ENCODE results near the gene NOC2L. TPM values are rescaled to one million over a fixed set of nuclear protein-coding genes. Genes with fewer than 3 reads are reported as not detected.

Gene NOC2L
- total and polyA plus RNA-seq, 9 of the 15 experiments (the other 6 are each of a cell fraction or from before 2014, with no cell fraction given): 4.0 to 410 (median 200) TPM

DNA sequence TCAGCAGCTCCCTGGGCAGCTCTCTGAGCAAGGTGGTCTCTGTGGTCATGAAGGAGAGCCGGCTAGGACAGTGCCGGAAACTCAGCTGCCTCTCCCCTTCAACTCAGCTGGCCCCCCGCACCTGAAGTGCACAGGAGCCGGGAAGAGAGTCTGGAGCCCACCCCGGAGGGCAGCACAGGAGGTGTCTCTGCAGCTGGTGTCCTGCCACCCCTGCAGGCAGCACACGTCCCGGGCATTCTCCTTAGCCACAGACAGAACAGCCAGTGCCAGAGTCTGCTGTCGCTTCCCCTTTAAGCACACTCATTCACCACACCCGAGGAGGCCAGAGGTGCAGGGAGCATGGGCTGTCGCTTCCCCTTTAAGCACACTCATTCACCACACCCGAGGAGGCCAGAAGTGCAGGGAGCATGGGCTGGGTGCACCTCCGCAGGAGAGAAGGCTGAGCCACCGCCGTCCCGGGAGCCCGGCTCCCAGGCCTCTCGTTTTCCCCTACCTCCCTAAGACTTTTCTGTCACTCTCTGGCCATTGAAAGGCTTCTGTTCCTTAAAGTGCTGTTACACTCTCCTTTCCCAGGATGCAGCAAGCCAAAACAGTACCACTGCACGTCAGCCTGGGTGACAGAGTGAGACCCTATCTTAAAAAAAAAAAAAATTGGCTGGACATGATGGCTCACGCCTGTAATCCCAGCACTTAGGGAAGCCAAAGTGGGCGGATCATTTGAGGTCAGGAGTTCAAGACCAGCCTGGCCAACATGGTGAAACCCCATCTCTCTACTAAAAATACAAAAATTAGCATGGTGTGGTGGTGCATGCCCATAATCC is 52.2 kb downstream of the NOC2L start (continued):
- TF ChIP-seq, protein P1, sequence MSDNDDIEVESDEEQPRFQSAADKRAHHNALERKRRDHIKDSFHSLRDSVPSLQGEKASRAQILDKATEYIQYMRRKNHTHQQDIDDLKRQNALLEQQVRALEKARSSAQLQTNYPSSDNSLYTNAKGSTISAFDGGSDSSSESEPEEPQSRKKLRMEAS (CRISPR knock-in tag; IDR thresholded peaks at IDR 0.05): peak; percentile 92
- TF ChIP-seq, protein P2, sequence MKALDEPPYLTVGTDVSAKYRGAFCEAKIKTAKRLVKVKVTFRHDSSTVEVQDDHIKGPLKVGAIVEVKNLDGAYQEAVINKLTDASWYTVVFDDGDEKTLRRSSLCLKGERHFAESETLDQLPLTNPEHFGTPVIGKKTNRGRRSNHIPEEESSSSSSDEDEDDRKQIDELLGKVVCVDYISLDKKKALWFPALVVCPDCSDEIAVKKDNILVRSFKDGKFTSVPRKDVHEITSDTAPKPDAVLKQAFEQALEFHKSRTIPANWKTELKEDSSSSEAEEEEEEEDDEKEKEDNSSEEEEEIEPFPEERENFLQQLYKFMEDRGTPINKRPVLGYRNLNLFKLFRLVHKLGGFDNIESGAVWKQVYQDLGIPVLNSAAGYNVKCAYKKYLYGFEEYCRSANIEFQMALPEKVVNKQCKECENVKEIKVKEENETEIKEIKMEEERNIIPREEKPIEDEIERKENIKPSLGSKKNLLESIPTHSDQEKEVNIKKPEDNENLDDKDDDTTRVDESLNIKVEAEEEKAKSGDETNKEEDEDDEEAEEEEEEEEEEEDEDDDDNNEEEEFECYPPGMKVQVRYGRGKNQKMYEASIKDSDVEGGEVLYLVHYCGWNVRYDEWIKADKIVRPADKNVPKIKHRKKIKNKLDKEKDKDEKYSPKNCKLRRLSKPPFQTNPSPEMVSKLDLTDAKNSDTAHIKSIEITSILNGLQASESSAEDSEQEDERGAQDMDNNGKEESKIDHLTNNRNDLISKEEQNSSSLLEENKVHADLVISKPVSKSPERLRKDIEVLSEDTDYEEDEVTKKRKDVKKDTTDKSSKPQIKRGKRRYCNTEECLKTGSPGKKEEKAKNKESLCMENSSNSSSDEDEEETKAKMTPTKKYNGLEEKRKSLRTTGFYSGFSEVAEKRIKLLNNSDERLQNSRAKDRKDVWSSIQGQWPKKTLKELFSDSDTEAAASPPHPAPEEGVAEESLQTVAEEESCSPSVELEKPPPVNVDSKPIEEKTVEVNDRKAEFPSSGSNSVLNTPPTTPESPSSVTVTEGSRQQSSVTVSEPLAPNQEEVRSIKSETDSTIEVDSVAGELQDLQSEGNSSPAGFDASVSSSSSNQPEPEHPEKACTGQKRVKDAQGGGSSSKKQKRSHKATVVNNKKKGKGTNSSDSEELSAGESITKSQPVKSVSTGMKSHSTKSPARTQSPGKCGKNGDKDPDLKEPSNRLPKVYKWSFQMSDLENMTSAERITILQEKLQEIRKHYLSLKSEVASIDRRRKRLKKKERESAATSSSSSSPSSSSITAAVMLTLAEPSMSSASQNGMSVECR (CRISPR knock-in tag; IDR thresholded peaks at IDR 0.05): peak; percentile 69; the same call in 1 of the 2 replicates
- TF ChIP-seq TEAD1 (CRISPR knock-in tag; IDR thresholded peaks at IDR 0.05) (0 out of 4 replicates have a peak, but pooled peaks of 1 of the 2 experiments have one; percentile 64), ZKSCAN1 (IDR thresholded peaks at IDR 0.05; ENCODE audit: low read depth, low read length) (0 out of 2 replicates have a peak, but pooled peaks have one; percentile 41), ZNF143 (CRISPR knock-in tag; IDR thresholded peaks at IDR 0.05) (peak; percentile 45; the same call in 1 of the 2 replicates), ADNP (tag; IDR thresholded peaks at IDR 0.05) (no peak), SMARCA5 (IDR thresholded peaks at IDR 0.05) (no peak), HDAC3 (IDR thresholded peaks at IDR 0.05; ENCODE audit: borderline replicate concordance, partially characterized antibody) (no peak), OTX1 (CRISPR knock-in tag; IDR thresholded peaks at IDR 0.05) (no peak), CBFA2T2 (conservative IDR thresholded peaks at IDR 0.05) (no peak), SMAD4 (CRISPR knock-in tag; conservative IDR thresholded peaks at IDR 0.05) (0 out of 2 replicates have a peak, but pooled peaks have one; percentile 14), NRF1 (conservative IDR thresholded peaks at IDR 0.05 in 1 of 2, IDR thresholded peaks at IDR 0.05 in 1 of 2) (peak; percentile 41 to 52; a peak in 2 of 4 replicates), HNRNPUL1 (IDR thresholded peaks at IDR 0.05; ENCODE audit: low read length) (no peak), U2AF2 (optimal IDR thresholded peaks at IDR 0.05; ENCODE audit: low read depth, low read length) (no peak), ARNT (IDR thresholded peaks at IDR 0.05) (no peak), ZNF41 (CRISPR knock-in tag; conservative IDR thresholded peaks at IDR 0.05) (no peak), GATAD2A (IDR thresholded peaks at IDR 0.05) (no peak)
- TF ChIP-seq, protein P3, sequence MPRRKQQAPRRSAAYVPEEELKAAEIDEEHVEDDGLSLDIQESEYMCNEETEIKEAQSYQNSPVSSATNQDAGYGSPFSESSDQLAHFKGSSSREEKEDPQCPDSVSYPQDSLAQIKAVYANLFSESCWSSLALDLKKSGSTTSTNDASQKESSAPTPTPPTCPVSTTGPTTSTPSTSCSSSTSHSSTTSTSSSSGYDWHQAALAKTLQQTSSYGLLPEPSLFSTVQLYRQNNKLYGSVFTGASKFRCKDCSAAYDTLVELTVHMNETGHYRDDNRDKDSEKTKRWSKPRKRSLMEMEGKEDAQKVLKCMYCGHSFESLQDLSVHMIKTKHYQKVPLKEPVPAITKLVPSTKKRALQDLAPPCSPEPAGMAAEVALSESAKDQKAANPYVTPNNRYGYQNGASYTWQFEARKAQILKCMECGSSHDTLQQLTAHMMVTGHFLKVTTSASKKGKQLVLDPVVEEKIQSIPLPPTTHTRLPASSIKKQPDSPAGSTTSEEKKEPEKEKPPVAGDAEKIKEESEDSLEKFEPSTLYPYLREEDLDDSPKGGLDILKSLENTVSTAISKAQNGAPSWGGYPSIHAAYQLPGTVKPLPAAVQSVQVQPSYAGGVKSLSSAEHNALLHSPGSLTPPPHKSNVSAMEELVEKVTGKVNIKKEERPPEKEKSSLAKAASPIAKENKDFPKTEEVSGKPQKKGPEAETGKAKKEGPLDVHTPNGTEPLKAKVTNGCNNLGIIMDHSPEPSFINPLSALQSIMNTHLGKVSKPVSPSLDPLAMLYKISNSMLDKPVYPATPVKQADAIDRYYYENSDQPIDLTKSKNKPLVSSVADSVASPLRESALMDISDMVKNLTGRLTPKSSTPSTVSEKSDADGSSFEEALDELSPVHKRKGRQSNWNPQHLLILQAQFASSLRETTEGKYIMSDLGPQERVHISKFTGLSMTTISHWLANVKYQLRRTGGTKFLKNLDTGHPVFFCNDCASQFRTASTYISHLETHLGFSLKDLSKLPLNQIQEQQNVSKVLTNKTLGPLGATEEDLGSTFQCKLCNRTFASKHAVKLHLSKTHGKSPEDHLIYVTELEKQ (CRISPR knock-in tag; IDR thresholded peaks at IDR 0.05): no peak
- TF ChIP-seq, protein P4, sequence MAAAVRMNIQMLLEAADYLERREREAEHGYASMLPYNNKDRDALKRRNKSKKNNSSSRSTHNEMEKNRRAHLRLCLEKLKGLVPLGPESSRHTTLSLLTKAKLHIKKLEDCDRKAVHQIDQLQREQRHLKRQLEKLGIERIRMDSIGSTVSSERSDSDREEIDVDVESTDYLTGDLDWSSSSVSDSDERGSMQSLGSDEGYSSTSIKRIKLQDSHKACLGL (CRISPR knock-in tag; IDR thresholded peaks at IDR 0.05; ENCODE audit: borderline replicate concordance, poor library complexity, severe bottlenecking): no peak
